ENCODE results near the gene IL5RA.

DNA sequence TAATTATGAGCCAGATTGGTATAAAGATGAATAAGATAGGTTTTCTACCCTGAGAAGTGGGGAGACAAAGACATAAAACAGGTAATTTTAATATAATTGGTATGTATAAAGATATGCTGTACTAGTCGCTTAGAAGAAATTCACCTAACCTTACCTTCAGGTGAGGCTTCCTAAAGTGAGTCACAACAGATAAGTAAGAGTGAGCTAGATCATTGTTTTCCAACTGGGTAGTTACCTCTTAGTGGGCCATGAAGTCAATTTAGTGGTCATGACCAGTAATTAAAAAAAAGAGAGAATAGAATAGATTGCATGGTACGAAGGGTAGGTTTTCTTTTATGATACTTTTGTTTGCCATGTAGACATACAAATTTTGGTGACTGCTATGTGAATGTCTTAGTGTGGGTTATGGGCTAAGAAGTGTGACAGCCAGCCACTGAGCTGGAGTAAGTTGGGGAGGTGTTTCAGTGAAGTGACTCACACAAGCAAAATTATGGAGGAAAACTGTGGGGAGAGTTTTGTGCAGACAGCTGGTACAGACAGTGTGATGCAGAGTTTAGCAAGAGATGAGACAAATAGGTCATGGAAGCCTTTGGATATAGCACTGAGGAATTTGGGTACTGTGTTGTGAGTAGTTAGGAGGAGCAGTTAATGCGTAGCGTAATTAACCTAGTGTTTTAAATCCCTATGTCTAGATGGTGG is 24.7 kb upstream of the IL5RA start:
- TF ChIP-seq EZH2 (IDR thresholded peaks at IDR 0.05; ENCODE audit: insufficient read depth, poor library complexity, severe bottlenecking), result no peak
- TF ChIP-seq EZH2phosphoT487 (IDR thresholded peaks at IDR 0.05; ENCODE audit: insufficient read depth, low read depth), result no peak

Data from GM23248 (cell line).